DMS114 treated with DMSO at 0.1 percent for 48 hours (cell line): ENCODE results near the gene IL1RAP.
"Not testable (repeated sequence)": the region's sequence is repeated elsewhere in the genome, so short reads cannot be mapped to it uniquely, and the experiment has no call there.

ENCODE experiments used
- DNase-seq: peaks from one replicate; lab custom pipeline; 2025; ENCODE audit not compliant: unreplicated experiment; lab: John Stamatoyannopoulos, UW

Gene IL1RAP, protein sequence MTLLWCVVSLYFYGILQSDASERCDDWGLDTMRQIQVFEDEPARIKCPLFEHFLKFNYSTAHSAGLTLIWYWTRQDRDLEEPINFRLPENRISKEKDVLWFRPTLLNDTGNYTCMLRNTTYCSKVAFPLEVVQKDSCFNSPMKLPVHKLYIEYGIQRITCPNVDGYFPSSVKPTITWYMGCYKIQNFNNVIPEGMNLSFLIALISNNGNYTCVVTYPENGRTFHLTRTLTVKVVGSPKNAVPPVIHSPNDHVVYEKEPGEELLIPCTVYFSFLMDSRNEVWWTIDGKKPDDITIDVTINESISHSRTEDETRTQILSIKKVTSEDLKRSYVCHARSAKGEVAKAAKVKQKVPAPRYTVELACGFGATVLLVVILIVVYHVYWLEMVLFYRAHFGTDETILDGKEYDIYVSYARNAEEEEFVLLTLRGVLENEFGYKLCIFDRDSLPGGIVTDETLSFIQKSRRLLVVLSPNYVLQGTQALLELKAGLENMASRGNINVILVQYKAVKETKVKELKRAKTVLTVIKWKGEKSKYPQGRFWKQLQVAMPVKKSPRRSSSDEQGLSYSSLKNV

DNA sequence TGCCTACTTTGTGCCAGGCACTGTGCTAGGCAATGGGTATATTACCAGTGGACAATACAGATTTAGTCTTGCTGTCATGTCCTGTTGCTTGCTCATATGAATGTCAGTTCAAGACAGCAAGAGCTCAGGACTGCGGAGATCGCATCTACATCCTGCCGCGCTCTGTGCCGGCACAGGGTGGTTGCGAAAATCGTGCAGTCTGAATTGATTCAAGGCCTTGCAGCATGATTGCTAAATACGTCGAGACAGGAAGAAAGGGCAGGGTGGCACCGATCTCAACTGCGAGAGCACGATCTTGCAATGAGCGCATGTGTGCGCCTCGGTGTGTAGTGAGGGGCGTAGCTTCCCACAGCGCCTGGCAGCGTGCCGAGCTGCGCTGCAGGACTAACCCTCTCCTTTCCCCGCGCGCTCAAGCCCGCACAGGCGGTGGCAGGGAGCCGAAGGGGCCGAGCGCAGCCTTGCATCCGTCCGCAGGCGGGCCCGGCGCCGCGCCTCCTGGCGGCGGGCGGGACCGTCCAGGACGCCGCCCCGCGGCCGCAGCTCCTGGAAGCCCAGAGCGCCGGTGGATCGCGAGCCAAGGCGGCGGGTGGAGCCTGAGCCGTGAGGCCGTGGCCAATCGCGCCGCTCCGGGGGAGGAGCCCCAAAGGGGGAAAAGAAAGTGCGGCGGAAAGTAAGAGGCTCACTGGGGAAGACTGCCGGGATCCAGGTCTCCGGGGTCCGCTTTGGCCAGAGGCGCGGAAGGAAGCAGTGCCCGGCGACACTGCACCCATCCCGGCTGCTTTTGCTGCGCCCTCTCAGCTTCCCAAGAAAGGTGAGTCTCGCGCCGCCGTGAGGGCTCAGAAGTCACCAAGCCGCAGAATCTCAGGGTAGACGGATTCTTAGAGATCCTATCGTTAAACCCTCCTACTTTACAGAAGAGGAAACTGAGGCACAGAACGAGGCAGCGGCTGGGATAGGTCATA lies at the start of gene IL1RAP:
Gene IL1RAP (plus strand): TSS at position 677 of the 962 bp plus-strand sequence. CDS start 50,205 bp downstream, outside the sequence.
- DNase-seq = peak; percentile 33

- no peak for DNase-seq
Measured at GRCh38 chr3:190467922-190468321, 46.0 kb upstream of the IL1RAP start.

DNA sequence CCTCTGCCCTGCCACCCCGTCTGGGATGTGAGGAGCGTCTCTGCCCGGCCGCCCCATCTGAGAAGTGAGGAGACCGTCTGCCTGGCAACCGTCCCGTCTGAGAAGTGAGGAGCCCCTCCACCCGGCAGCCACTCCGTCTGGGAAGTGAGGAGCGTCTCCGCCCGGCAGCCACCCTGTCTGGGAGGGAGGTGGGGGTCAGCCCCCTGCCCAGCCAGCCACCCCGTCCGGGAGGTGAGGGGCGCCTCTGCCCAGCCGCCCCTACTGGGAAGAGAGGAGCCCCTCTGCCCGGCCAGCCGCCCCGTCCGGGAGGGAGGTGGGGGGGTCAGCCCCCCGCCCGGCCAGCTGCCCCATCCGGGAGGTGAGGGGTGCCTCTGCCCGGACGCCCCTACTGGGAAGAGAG lies 40.6 kb upstream of the IL1RAP start:
- DNase-seq = not testable (repeated sequence)

- no peak for DNase-seq
Measured at GRCh38 chr3:190481779-190482178, 32.1 kb upstream of the IL1RAP start.

DNA sequence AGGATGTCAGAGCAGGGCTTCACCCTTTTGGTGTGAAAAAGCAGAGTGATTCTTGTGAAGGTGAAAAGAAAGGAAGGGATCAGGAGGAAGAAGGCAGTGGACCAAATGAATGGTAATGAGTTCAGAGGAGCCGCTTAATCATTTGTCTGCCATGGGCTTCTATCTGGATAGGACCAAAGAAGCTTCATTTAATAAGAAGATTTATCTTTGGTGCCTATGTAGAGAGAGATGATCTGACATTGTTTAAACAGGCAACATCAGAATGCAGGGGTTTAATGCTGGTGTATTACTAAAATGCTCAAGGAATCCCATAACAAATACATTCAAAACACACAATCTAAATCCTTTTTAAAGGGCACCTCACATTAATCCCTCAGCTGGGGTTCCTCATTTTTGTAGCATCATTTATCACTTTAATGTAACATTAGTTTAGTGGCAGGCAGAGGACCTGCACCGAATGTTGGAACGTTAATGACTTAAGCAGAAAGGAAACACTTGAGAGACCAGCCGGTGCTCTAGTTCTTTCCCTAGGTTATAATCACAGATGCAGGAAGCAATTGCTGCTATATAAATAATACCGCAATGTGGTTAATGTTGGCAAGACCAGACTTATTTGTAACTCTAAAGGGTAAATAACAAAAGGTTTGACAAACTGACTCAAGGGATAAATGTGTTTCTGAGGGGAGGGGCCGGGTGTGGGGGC lies 27.9 kb upstream of the IL1RAP start:
- no peak for DNase-seq

GRCh38 chr3:190486533-190486864 lies 27.4 kb upstream of the IL1RAP start:
- no peak for DNase-seq

GRCh38 chr3:190486908-190487607 lies 26.8 kb upstream of the IL1RAP start:
- no peak for DNase-seq

DNA sequence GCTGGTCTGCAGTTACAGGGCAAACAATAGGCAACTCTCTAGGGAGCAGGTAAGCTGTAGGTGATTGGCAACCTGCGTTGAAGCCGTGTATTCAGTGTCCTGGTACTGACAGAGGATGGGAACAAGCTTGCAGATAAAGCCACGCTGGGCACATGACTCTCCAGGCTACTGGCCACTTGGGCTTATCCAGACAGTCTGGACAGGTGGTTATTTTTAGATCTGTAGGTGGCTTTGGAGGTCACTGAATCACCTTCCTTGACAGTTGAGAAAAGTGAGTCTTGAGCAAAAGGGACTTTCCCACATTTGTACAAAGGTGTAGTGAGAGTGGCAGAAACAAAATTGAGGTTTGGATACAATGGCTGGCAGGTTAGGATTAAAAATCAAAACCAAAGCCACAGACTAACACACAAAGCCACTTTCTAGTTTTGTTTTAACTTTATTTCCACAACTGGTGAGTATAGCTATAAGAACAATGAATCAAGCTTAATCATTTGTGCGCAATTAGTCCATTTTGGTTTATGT lies 22.3 kb upstream of the IL1RAP start:
- no peak for DNase-seq

- no peak for DNase-seq
Measured at GRCh38 chr3:190492129-190492528, 21.8 kb upstream of the IL1RAP start.

GRCh38 chr3:190492966-190493365 lies 20.9 kb upstream of the IL1RAP start:
- no peak for DNase-seq

DNA sequence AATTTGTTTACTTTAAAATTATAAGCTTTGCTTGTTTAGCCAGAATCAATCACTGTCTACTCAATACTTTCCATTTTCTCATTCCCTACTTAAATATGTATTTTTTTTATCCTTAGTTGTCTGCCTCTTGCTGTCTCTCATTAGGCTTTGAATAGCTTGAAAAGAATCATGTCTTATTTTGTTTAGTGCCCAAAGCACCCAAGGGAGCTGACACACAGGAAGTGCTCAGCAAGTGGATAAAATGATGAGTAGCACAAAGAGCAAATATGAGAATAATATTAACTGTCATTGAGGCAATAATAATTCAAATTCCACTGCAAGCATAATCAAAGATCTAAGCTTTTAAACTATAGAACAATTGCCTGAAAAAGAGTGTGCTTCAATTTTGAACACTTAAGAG lies 19.0 kb upstream of the IL1RAP start:
- DNase-seq = no peak

DNA sequence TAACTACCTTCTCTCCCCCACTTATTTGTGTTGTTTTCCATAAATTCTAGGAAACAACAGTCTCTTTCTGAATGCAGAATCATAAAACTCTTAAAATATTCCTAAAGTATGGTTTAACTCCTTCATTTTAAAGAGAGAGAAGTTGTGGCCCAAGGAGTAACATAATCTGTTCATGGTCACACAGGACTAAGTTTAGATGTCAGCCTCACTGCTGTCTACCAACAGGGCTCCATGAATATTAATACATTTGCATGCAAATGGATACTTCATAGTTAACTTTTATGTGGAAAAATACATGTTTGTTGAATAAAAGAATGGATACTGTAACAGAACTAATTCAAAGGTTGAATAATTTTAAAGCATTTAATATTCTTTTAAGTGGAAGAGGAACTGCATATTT lies 18.5 kb upstream of the IL1RAP start:
- no peak for DNase-seq

GRCh38 chr3:190495796-190496195 lies 18.1 kb upstream of the IL1RAP start:
- DNase-seq = no peak

DNA sequence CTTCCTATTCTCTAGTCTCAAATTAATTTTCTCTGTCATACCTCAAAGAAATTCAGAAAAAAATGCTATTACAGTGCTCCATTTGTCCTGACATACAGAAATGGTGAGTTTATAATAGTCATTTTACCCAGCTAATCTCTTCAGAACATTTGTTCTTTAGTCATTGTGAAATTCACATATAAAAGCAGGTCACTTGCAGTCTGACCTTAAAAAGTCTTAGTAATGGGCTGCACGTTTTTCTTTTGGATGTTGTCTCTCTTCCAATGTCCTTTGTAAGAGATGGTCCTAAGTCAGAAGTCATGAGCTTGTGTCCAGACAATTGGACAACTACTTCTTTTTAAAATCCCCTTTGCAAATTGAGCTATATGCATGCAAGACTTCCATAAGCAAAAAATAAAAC lies 17.0 kb upstream of the IL1RAP start:
- no peak for DNase-seq

- no peak for DNase-seq
Measured at GRCh38 chr3:190497811-190498210, 16.1 kb upstream of the IL1RAP start.

- DNase-seq = no peak
Measured at GRCh38 chr3:190498293-190498692, 15.6 kb upstream of the IL1RAP start.

DNA sequence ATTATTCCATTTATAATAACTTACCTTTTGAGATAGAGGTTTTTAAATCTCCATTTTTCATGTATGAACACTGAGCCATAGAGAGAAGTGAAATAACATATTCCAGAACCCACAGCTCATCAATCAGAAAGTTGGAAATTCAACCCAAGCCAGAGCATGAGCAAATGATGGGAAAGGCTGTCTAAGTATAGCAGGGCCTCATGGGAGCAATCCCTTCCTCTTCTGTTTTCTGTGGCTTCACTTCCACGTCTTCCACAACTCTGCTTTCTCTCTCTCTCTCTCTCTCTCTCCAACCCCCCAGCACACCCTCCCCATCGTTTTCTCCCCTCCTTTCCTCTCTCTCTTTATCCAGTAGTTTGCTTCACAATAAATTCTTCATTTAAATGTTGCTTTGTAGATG lies 14.8 kb upstream of the IL1RAP start:
- DNase-seq = no peak

GRCh38 chr3:190502946-190503345 lies 10.9 kb upstream of the IL1RAP start:
- no peak for DNase-seq

- no peak for DNase-seq
Measured at GRCh38 chr3:190504354-190505125, 9.3 kb upstream of the IL1RAP start.
